ENCODE data around the gene GDF7.

GDF7 gene

GRCh38 chr2:20667531-20668401 is 822 bp downstream of the GDF7 start:
- TF ChIP-seq, protein P1, sequence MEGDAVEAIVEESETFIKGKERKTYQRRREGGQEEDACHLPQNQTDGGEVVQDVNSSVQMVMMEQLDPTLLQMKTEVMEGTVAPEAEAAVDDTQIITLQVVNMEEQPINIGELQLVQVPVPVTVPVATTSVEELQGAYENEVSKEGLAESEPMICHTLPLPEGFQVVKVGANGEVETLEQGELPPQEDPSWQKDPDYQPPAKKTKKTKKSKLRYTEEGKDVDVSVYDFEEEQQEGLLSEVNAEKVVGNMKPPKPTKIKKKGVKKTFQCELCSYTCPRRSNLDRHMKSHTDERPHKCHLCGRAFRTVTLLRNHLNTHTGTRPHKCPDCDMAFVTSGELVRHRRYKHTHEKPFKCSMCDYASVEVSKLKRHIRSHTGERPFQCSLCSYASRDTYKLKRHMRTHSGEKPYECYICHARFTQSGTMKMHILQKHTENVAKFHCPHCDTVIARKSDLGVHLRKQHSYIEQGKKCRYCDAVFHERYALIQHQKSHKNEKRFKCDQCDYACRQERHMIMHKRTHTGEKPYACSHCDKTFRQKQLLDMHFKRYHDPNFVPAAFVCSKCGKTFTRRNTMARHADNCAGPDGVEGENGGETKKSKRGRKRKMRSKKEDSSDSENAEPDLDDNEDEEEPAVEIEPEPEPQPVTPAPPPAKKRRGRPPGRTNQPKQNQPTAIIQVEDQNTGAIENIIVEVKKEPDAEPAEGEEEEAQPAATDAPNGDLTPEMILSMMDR (IDR thresholded peaks at IDR 0.05; ENCODE audit: low read depth, low read length, missing control alignments): no peak
- DNase-seq (ENCODE audit: low read depth): no peak
- peak overlapping the region; percentile 23 for H3K4me3 ChIP-seq (ENCODE audit: low read depth, low read length)
- in situ Hi-C loops (cut with HindIII; ENCODE audit: low sequenced_read_pairs): no loop called here

DNA sequence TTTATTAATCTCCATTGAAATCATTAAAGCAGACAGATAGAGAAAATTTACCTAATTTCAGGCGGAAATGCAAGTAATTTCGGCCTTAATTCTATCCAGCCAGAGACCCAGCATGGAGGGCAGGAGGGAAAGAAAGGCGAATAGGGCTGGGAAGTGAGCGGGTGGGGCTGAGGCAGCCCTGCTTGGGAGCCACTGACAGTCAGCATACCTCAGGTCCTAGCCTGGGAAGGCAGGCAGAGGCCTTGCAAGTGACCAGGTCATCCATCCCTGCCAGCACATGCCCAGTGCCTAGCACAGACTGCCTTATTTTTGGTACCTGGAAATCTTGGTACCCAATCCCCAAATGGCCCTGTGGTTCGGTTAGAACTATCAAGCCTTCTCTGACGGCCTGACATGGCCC is 1.5 kb downstream of the GDF7 start:
- H3K4me3 ChIP-seq (ENCODE audit: low read depth, low read length): no peak overlapping the region
- in situ Hi-C loops (cut with HindIII; ENCODE audit: low sequenced_read_pairs): no loop called here
- no peak for DNase-seq (ENCODE audit: low read depth)
- TF ChIP-seq, protein P1 (IDR thresholded peaks at IDR 0.05; ENCODE audit: low read depth, low read length, missing control alignments): no peak

- in situ Hi-C loops (cut with HindIII; ENCODE audit: low sequenced_read_pairs): no loop called here
- TF ChIP-seq, protein P1 (IDR thresholded peaks at IDR 0.05; ENCODE audit: low read depth, low read length, missing control alignments): no peak
- DNase-seq (ENCODE audit: low read depth): no peak
- no peak overlapping the region for H3K4me3 ChIP-seq (ENCODE audit: low read depth, low read length)
Measured at GRCh38 chr2:20668871-20669475, 2.0 kb downstream of the GDF7 start.

GRCh38 chr2:20669562-20670314 is 2.8 kb downstream of the GDF7 start:
- DNase-seq (ENCODE audit: low read depth): no peak
- TF ChIP-seq, protein P1 (IDR thresholded peaks at IDR 0.05; ENCODE audit: low read depth, low read length, missing control alignments): no peak
- in situ Hi-C loops (cut with HindIII; ENCODE audit: low sequenced_read_pairs): loop anchor here (10.0 kb wide), 1 partner anchor 285 kb away; no protein-coding TSS in a partner anchor
- no peak overlapping the region for H3K4me3 ChIP-seq (ENCODE audit: low read depth, low read length)

GRCh38 chr2:20670315-20671035 is 3.5 kb downstream of the GDF7 start:
- no peak for DNase-seq (ENCODE audit: low read depth)
- in situ Hi-C loops (cut with HindIII; ENCODE audit: low sequenced_read_pairs): loop anchor here (10.0 kb wide), 1 partner anchor 284 kb away; no protein-coding TSS in a partner anchor
- TF ChIP-seq, protein P1 (IDR thresholded peaks at IDR 0.05; ENCODE audit: low read depth, low read length, missing control alignments): no peak
- H3K4me3 ChIP-seq (ENCODE audit: low read depth, low read length): no peak overlapping the region

All from astrocyte of the cerebellum (primary cell).